Pulmonary artery endothelial cell (primary cell): ENCODE results near the gene AURKAIP1. TPM values are rescaled to one million over a fixed set of nuclear protein-coding genes. Genes with fewer than 3 reads are reported as not detected.
"Not testable (repeated sequence)": the region's sequence is repeated elsewhere in the genome, so short reads cannot be mapped to it uniquely, and the experiment has no call there.

Source experiments
- DNase-seq: peaks from one replicate; pipeline ENCODE4 v3.0.0-alpha.2; 2011; ENCODE audit warnings: low read depth, low spot score
- total RNA-seq: library from RNA; depleted of rRNA; stranded (reverse); fragments of >200 nt; gene quantifications from 2 replicates; pipeline ENCODE4 v1.2.3, GENCODE V29; 2014

Gene AURKAIP1
- total RNA-seq, 1 donor from 2014 or later: 129 TPM

- DNase-seq: no peak
These were observed 12.4 kb upstream of the AURKAIP1 start for GRCh38 chr1:1387098-1388077.

- no peak for DNase-seq
These were observed 10.9 kb upstream of the AURKAIP1 start for GRCh38 chr1:1385931-1386330.

- DNase-seq: not testable (repeated sequence)
These were observed 10.3 kb upstream of the AURKAIP1 start for GRCh38 chr1:1385339-1385738.

GRCh38 chr1:1381294-1381693 lies 6.3 kb upstream of the AURKAIP1 start:
- DNase-seq: no peak

GRCh38 chr1:1380860-1381259 lies 5.9 kb upstream of the AURKAIP1 start:
- DNase-seq: no peak

- no peak for DNase-seq
These were observed 2.7 kb upstream of the AURKAIP1 start for GRCh38 chr1:1377540-1378205.

- DNase-seq: no peak
These were observed 1.7 kb upstream of the AURKAIP1 start for GRCh38 chr1:1376551-1377226.

GRCh38 chr1:1374589-1374928 lies 448 bp downstream of the AURKAIP1 start:
- no peak for DNase-seq

GRCh38 chr1:1373815-1374588 lies 1.0 kb downstream of the AURKAIP1 start:
- DNase-seq: no peak

GRCh38 chr1:1373051-1373814 lies 1.8 kb downstream of the AURKAIP1 start:
- no peak for DNase-seq

- no peak for DNase-seq
These were observed 3.0 kb downstream of the AURKAIP1 start for GRCh38 chr1:1371746-1372711.

- DNase-seq: no peak
These were observed 3.7 kb downstream of the AURKAIP1 start for GRCh38 chr1:1371364-1371745.

GRCh38 chr1:1370771-1371300 lies 4.2 kb downstream of the AURKAIP1 start:
- no peak for DNase-seq

GRCh38 chr1:1370094-1370493 lies 4.9 kb downstream of the AURKAIP1 start:
- not testable (repeated sequence) for DNase-seq

- no peak for DNase-seq
These were observed 7.7 kb downstream of the AURKAIP1 start for GRCh38 chr1:1367315-1367714.

GRCh38 chr1:1366699-1367066 lies 8.3 kb downstream of the AURKAIP1 start:
- DNase-seq: no peak

- DNase-seq: no peak
These were observed 8.9 kb downstream of the AURKAIP1 start for GRCh38 chr1:1365875-1366698.

GRCh38 chr1:1364266-1364665 lies 10.7 kb downstream of the AURKAIP1 start:
- no peak for DNase-seq
